Measurements from ENCODE around the gene ENO1.
A peak's percentile ranks its signal among the peaks of the same experiment; 100 is the strongest.

ENO1 gene

GRCh38 chr1:8817412-8818324 is 60.8 kb downstream of the ENO1 start, which contains the start of gene RERE (continued):
- TF ChIP-seq PRDM10 (tag by site-specific recombination; IDR thresholded peaks at IDR 0.05) = peak; percentile 5; the same call in 1 of the 2 replicates
- TF ChIP-seq PBX3 (CRISPR knock-in tag; IDR thresholded peaks at IDR 0.05) = no peak
- TF ChIP-seq ZNF2 (tag by site-specific recombination; IDR thresholded peaks at IDR 0.05) = peak; percentile 70
- peak; percentile 48 for TF ChIP-seq KLF9 (tag by site-specific recombination; IDR thresholded peaks at IDR 0.05; ENCODE audit: low read depth)
- no peak for TF ChIP-seq RBAK (tag by site-specific recombination; IDR thresholded peaks at IDR 0.05)
- TF ChIP-seq ZNF184 (tag by site-specific recombination; IDR thresholded peaks at IDR 0.05) = no peak
- TF ChIP-seq OSR2 (tag by site-specific recombination; IDR thresholded peaks at IDR 0.05) = no peak
- TF ChIP-seq WT1 (tag by site-specific recombination; IDR thresholded peaks at IDR 0.05) = 0 out of 2 replicates have a peak, but pooled peaks have one; percentile 13
- no peak for TF ChIP-seq ZNF146 (tag by site-specific recombination; IDR thresholded peaks at IDR 0.05)
- peak; percentile 59 for TF ChIP-seq KLF16 (tag by site-specific recombination; IDR thresholded peaks at IDR 0.05)
- TF ChIP-seq GLIS2 (tag by site-specific recombination; IDR thresholded peaks at IDR 0.05) = peak; percentile 41; the same call in 1 of the 2 replicates
- TF ChIP-seq ZNF629 (tag by site-specific recombination; IDR thresholded peaks at IDR 0.05) = peak; percentile 39
- TF ChIP-seq ZNF24 (tag by site-specific recombination; IDR thresholded peaks at IDR 0.05) = no peak
- peak; percentile 90 for TF ChIP-seq ZNF610 (tag by site-specific recombination; IDR thresholded peaks at IDR 0.05; ENCODE audit: borderline replicate concordance)
- peak; percentile 22; the same call in 1 of the 2 replicates for TF ChIP-seq ZFP69B (tag by site-specific recombination; IDR thresholded peaks at IDR 0.05)
- TF ChIP-seq ZNF10 (tag by site-specific recombination; IDR thresholded peaks at IDR 0.05) = peak; percentile 7; the same call in 1 of the 2 replicates
- no peak for TF ChIP-seq ZNF626 (tag by site-specific recombination; IDR thresholded peaks at IDR 0.05)
- peak; percentile 91 for TF ChIP-seq ZBTB26 (tag by site-specific recombination; optimal IDR thresholded peaks at IDR 0.05)
- peak; percentile 14; the same call in 1 of the 2 replicates for TF ChIP-seq ZBTB48 (tag by site-specific recombination; IDR thresholded peaks at IDR 0.05)
- peak; percentile 76 for TF ChIP-seq EGR2 (tag by site-specific recombination; IDR thresholded peaks at IDR 0.05; ENCODE audit: low read depth)
- peak; percentile 66 for TF ChIP-seq ZNF335 (tag by site-specific recombination; conservative IDR thresholded peaks at IDR 0.05)
- TF ChIP-seq ZNF132 (tag by site-specific recombination; IDR thresholded peaks at IDR 0.05; ENCODE audit: borderline replicate concordance) = no peak
- no peak for TF ChIP-seq HOXC10 (CRISPR knock-in tag; IDR thresholded peaks at IDR 0.05)
- no peak for TF ChIP-seq ZNF701 (tag by site-specific recombination; IDR thresholded peaks at IDR 0.05)
- no peak for TF ChIP-seq ZBTB44 (tag by site-specific recombination; IDR thresholded peaks at IDR 0.05)
- no peak for TF ChIP-seq REPIN1 (tag by site-specific recombination; IDR thresholded peaks at IDR 0.05; ENCODE audit: low read depth)
- TF ChIP-seq ZNF76 (tag by site-specific recombination; IDR thresholded peaks at IDR 0.05; ENCODE audit: borderline replicate concordance, low read depth) = peak; percentile 82
- no peak for TF ChIP-seq ZNF404 (tag by site-specific recombination; IDR thresholded peaks at IDR 0.05)
- peak; percentile 66 for TF ChIP-seq ZNF18 (tag by site-specific recombination; IDR thresholded peaks at IDR 0.05)
- no peak for TF ChIP-seq GLI2 (tag by site-specific recombination; IDR thresholded peaks at IDR 0.05; ENCODE audit: borderline replicate concordance, low read depth)
